HS-5 (cell line): ENCODE measurements around the gene KISS1.

Source experiments
- DNase-seq: peaks from one replicate; pipeline ENCODE4 v3.0.0-alpha.2; 2012; ENCODE audit warnings: low read depth

Gene KISS1

GRCh38 chr1:204217648-204218000, 21.3 kb upstream of the KISS1 start:
- DNase-seq = no peak

GRCh38 chr1:204216880-204217647, 20.8 kb upstream of the KISS1 start:
- DNase-seq = no peak

- no peak for DNase-seq
Measured at GRCh38 chr1:204216236-204216635, 19.9 kb upstream of the KISS1 start.

- DNase-seq = no peak
Measured at GRCh38 chr1:204213668-204214662, 17.7 kb upstream of the KISS1 start, which contains the start of gene GOLT1A. GOLT1A (minus strand) TSS chr1:204213988; CDS start chr1:204213906, 82 bp downstream.

GRCh38 chr1:204212715-204213114, 16.4 kb upstream of the KISS1 start:
- no peak for DNase-seq

- DNase-seq = no peak
Measured at GRCh38 chr1:204211046-204211445, 14.8 kb upstream of the KISS1 start.

GRCh38 chr1:204207136-204207616, 10.9 kb upstream of the KISS1 start:
- DNase-seq = no peak

GRCh38 chr1:204206121-204206520, 9.8 kb upstream of the KISS1 start:
- DNase-seq = no peak

- DNase-seq = no peak
Measured at GRCh38 chr1:204205486-204205885, 9.2 kb upstream of the KISS1 start.

GRCh38 chr1:204204944-204205343, 8.7 kb upstream of the KISS1 start:
- DNase-seq = no peak

- DNase-seq = no peak
Measured at GRCh38 chr1:204203206-204203767, 7.0 kb upstream of the KISS1 start.

GRCh38 chr1:204202481-204202880, 6.2 kb upstream of the KISS1 start:
- no peak for DNase-seq

GRCh38 chr1:204201348-204202040, 5.2 kb upstream of the KISS1 start:
- no peak for DNase-seq

GRCh38 chr1:204199579-204199978, 3.3 kb upstream of the KISS1 start:
- no peak for DNase-seq

- DNase-seq = peak; percentile 56
Measured at GRCh38 chr1:204198348-204199340, 2.4 kb upstream of the KISS1 start.

GRCh38 chr1:204197068-204197467, 777 bp upstream of the KISS1 start:
- no peak for DNase-seq

GRCh38 chr1:204194771-204195170, 1.5 kb downstream of the KISS1 start:
- DNase-seq = no peak

GRCh38 chr1:204194080-204194479, 2.2 kb downstream of the KISS1 start:
- DNase-seq = no peak

- no peak for DNase-seq
Measured at GRCh38 chr1:204192589-204193352, 3.5 kb downstream of the KISS1 start.

- no peak for DNase-seq
Measured at GRCh38 chr1:204192046-204192445, 4.2 kb downstream of the KISS1 start.
